HG02870 (cell line): Measurements from ENCODE around the gene CCDC107.

Experiments used
- ATAC-seq: cut with Tn5 transposase; IDR thresholded peaks from one replicate; pipeline ENCODE4 v1.9.1; 2021; ENCODE audit warnings: mild to moderate bottlenecking, moderate library complexity; ENCODE audit not compliant: unreplicated experiment

CCDC107 gene

DNA sequence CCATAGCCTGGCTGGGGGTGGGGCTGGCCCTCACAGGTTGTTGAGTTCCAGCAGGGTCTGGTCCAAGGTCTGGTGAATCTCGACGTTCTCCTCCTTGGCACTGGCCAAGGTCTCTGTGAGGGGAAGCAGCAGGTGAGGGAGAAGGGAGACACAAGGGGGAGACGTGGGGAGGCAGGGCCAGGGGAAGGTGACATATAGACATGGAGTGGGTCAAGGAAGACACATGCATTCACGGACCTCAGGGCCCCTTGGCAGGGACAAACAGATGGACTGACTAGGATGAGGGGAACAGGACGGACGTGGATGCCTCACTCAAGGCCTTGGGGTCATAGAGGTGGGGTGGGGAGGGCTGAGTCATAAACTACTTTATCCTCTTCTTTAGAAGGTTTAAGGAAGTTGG lies 24.0 kb downstream of the CCDC107 start:
- no peak for ATAC-seq

DNA sequence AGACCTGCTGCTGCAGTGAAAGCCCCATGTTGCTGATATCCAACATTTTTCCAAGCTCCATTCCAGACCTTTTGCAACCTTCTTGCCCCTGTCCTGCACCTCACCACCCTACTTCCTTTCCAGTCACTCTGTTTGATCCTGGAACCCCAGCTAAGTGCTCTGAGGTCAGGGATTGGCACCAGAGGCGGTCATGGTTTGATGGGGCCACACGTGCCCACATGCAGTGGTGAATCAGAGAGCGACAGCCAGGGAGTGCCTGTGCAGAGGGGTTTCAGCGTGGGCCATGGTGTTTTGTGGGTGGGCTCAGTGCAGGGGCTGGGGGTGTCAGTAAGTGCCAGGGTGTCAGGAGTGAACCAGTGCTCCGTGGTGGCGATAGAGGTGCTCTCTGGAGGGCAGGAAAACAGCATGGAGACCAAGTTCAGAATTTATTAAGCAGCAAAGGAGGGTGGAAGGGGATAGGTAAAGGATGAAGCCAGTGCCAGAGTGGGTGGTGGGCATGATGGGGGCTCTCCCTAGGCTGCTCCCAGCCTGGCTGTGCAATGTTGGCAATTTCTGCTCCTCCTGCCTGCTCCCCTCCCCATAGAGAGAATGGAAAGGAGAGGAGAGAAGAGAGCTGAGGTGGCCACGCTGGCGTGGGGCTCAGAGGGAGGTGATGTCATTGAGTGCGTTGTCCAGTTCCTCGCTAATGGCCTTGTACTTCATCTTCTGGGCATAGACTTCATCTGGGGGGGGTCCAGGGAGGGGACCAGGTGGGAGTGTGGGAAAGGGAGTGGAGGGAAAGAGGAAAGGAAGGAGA lies 24.6 kb downstream of the CCDC107 start:
- no peak for ATAC-seq

DNA sequence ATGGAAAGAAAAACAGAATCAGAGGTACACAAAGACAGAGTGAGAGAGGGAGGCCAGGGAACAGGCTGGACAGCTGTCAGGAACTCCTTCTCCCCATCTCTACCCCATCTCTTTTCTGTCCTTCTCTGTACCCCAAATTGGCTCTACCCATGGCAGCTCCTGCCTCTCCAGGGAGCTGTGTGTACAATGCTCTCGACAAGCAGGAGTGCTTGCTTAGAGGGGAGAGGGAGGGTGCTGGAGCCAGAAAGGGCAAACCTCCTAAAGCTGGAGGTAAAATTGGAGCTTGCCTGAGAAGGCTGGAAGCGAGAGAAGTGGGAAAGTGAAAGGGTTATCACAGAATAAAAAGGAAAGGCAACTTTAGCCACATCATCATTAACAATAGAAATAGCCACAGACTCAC lies 25.2 kb downstream of the CCDC107 start:
- ATAC-seq, result no peak

DNA sequence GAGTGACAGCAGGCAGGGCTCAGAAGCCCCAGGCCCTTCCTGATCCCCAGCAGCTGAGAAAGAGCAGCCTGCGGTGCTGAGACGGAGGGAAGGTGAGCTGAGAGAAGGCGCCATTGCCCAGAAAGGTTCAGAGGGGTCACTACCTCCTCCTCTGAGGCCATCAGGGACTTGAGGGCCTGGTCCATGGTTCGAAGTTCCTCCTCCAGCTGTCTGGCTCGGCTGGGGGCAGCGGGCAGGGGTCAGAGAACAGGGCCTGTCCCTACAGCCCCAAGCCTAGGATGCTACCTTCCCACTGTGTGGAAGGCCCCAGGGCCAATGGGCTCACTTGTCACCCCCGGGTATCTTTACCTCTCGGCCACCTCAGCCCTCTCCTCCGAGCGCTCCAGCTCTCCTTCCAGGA lies 26.8 kb downstream of the CCDC107 start:
- no peak for ATAC-seq

DNA sequence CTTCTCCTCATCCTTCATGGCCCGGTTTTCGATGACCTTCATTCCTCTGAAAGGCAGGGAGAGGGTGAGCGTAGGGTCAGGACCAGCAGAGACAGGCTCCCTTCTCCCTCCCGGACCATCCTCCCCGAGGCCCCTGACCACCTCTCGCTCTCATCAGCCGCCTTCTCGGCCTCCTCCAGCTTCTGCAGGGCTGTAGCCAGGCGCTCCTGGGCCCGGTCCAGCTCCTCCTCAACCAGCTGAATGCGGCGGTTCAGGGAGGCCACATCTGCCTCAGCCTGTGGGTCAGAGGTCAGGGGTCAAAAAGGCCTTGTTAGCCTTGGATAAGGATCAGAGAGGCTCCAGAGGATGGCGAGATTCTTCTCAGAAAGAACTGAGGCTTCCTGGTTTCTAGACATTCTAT lies 27.4 kb downstream of the CCDC107 start:
- ATAC-seq, result no peak

DNA sequence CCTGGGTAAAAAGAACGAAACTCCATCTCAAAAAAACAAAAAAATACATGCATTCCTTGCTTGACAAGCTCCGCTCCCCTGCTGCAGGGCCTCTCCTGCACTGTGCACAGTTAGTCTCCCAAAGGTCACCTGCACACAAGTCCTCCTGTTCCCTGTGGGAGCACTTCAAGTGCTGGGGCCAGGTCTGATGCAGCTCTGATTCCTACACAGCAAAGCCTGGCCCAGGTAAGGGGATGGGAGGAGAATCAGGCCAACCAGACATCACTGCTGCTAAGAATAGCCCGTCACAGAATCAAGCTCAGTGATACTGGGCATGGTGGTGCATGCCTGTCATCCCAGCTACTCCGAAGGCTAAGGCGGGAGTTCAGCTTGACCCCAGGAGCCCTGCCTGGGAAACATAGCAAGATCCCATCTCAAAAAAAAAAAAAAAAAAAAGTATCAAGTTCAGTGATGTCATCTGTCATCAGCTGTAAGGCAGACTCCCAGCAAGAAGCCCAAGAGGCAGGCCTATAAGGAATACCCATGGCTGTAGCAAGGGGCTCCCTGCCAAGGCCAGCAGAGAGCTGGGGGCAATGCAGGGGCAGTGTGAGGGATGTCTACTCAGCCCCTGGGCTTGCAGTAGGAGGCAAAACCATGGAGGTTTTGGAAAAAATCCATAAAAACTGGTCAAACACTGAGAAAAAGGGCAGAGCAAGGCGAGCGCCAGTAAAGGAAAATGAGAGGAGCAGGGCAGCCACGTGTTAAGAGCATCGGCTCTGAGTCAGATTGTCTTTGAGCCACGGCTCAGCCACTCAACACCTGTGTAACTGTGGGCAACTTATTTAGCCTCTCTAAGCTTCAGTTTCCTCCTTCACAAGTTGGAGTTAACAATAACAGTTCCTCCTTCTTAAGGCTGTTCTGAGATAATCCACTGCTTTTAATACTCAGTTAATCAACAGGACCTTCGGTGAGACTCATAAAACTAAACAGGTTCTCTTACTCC lies 28.4 kb downstream of the CCDC107 start:
- no peak for ATAC-seq

DNA sequence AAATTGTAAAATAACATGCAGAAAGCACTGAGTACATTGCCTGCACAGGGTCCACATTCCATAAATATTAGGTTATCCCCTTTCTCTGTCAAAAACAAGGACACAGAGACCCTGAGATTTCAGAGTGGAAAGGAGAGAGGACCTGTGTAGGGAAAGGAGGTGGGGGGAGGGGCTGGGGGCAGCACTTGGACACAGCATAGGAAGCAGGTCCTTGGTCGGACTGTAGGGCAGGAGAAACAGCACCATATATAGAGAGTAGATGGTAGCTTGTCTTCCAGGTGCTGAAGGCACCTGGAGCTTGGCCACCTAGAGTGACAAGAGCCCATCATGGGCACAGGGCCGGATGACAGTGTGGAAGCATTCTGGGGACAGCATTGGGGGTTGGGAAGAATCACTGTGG lies 29.2 kb downstream of the CCDC107 start:
- no peak for ATAC-seq

DNA sequence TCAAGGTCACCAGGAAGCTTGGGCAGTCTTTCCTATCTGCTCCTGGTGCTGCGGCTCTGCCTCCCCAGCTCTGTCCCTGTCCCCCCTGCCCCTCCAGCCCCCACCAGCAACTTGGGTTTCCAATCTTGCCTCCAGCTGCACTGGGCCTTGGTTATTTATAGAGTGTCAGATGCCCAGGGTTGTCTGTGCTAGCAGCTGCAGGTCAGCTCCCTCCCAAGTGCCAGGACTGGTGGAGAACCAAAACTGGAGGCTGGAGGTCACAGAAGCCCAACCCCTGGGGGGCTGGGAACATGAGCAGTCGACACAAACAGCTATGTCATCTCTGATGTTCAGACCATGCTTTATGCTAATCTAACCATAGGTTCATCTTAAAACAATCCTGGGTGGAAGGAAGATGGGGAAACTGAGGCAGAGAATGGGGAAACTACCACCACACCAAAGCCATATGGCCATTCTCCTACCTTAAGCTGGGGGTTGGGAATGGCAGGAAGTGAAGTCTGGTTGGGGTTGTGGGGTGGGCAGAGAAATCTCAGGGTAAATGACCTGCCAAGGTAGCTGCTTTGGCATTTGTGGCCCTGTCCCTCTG lies 30.0 kb downstream of the CCDC107 start:
- ATAC-seq, result no peak

DNA sequence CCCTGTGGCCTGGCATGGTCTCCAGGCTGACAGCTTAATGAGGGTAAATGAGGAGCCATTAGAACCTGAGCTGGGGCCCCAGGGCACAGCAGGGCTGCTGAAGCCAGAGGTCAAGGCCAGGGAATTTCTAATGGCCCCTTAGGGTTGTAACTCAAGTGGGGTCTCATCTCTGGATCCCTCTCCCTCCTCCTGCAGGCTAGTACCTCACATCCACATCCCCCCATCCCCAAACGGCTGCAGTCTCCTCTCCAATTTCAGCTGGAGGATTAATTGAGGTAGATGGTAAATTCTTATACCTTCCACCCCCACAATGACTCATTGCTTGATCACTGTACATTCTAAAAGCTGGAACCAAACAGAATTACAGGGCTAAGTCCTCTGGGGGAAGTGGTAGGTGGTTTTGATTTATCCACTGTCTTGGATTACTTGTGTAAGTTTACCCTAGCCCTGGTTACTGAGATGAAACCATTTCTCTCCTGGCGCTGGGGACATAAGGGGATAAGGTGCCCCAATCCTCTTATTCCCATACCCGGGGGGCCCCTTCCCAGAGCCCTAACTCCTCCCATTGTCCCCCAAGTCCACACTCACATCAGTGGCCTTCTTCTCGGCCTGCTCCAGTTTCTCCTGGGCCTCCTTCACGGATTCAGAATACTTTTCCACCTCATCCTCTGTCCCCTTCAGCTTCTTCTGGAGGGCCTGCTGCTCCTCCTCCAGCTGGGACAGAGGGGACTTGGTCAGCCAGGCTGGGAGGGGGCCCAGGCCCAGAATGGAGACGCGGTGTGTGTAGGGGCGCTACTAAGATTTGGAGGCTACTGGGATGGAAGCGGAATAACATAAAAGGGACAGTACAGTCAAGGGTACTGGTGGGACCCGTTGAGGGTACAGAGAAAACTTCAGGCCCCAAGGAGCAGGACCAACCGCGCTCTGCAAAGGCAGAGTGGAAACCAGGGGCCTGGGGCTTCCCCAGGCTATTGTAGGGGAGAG lies 30.8 kb downstream of the CCDC107 start:
- ATAC-seq, result no peak

DNA sequence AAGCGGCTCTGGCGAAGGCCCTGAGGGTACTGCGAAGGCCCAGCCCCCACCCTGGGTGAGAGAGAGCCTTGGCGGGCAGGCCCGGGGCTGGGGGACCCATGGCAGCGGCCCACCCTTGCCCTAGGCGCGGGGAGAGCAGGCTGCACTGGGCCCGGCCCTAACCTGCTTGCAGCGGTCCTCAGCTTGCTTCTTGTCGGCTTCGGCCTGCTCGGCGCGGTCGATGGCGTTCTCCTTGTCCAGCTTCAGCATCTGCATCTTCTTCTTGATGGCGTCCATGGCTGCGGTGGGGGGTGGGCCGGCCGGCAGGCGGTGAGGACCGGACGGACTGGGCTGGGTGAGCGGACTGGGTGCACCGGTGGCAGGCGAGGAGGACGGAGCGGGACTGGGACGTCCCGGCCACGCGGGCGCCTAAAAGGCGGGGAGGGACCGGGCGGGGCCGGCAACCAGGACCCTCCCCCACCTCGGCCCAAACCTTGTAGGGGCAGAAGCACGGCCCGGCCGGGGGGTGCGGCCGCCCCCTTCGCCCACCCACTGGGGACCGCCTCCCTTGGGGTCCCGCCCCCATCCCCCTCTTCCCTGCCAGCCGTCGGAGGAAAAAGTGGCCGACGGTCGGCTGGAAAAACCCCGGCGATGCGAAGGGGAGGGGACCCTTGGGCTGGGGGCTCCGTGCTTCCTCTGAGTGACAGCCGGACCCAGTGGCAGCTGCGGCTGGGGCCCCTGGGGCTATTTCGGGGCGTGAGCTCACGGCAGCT lies 31.6 kb downstream of the CCDC107 start, which contains the start of gene TPM2:
TPM2 (minus strand) TSS at position 384 of the 752 bp plus-strand sequence; CDS start at position 276, 108 bp downstream.
- no peak for ATAC-seq

DNA sequence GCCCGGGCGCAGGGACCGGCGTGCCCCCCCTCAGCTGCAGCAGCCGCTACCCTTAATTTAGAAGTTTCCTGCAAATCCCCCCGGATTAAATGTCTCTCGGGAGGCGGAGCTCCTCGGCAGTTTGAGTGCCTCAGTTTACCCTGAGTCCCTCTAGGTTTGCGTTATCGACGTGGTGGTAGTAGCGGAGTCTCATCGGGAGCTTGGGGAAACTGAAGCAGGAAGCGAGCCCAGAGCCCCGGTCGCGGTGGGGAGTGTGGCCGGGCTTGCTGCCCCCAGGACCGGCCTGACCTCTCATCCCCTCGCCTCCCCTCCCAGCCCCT lies 32.2 kb downstream of the CCDC107 start:
- ATAC-seq, result no peak

DNA sequence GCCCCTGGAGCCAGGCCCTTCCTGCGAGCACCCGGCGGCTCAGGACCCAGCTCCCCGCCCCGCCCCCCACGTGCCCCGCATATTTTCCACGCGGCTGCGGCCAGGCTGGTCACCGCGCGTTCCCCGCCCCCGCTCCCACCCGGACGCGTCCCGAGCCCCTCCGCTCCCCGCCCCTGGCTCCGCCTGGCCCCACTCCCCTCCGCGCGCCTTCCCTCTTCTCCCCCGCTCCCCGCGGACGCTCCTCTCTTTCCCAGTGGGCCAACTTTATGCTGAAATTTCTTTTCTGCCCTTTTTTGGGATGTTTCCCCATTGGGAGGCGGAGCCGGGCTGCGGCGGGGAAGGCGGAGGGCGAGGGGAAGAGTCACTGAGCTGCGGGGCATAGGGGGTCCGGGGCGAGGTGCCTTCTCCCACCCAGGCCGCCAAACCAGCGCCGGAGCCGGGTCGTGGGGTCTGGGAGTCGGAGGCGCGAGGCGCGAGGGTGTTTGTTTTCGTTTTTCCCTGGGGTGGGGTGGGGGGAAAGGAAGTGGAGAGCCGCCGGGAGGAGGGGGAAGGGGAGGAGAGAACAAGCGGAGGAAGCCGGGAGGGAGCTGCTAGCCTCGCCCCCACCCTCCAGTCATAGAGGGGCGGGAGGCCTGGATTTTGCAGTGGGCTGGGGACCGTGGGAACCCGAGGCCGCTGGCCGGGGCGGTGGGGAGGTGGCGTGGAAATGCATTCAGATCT lies 32.7 kb downstream of the CCDC107 start:
- ATAC-seq, result no peak

DNA sequence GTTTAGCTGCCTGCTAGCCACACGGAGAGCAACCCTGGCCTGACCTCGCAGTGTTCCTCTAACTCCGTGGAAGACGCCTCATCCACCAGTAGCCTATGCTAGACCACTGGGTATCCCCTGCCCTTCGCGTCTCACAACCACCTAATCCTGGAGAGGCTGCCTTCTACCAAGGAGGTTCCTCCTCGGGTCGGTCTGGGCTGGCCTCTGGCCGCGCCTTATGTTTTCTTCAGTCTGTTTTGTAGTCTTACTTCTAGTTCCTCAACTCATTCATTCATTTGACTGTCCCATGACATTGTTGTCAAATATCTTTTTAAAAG lies 33.2 kb downstream of the CCDC107 start:
- ATAC-seq, result no peak

DNA sequence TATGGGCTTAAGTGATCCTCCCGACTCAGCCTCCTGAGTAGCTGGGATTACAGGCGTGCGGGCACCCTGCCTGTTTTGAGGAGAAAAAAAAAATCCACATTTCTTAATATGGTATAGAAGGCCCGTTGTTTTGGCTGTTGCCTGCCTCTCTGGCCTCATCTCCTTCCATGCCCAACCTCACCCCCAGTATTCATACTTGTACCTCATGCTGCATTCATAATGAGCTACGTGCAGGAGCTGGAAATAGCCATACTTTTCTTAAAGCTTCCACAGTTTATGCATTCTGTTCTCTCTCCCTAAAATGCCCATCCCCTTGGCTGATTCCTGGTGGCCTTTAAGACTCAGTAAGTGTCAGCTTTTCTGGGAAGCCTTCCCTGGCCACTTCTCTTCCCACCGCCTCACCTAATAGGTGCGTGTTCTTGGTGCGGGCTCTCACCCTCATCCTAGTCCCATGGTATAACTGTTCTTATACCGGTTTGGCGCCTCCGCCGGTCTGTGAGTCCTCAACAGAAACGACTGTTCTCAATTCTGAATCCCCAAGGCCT lies 33.7 kb downstream of the CCDC107 start:
- ATAC-seq, result no peak

DNA sequence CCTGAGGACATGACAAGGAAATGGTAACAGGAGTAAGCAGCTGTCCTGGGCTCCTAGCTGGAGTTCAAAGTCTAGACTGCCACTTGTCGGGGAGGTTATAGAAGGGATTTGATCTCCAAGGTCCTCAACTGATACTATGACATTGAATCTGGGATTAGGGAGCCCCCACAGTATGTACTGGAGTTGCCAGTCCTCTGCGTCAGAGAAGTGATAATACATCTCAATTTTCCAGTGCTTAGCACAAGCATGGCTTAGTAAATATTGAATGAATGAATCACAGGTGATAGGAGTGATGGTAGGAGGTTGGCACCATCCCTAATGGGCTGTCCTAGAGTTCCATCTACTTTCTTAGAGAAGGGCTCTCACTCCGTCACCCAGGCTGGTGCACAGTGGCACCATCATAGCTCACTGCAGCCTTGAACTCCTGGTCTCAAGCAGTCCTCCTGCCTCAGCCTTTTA lies 37.9 kb downstream of the CCDC107 start:
- ATAC-seq, result no peak

DNA sequence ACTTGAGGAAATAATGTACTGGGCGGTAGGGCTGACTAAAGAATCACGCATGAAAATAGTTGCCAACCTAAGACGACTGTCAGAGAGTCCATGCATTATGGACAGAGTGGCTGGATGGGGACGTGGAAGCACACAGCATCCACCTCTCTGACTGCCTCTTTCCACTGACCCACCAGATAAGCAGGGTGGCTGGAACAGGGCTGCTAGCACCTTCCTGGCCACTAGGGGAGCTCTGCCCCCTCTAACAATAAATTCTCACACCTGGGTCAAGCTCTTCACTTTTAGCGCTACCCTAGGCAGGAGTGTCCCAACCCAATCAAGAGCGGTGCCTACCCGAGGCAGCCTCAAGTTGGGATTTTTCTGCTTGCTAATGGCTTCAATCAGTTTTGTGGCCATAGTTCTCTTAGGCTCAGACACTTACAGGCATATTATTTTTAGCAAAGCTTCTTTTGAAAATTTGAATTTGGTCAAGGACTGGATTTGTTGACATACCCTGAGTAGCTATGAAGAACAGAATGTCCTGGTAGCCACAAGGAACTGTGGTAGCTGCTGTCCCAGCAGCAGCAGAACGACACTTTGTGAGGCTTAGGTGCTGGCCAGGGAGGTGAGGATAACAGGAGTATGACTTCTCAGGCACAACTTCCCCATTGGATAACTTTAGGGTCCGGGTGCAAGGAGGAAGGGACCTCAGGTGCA lies 38.6 kb downstream of the CCDC107 start:
- ATAC-seq, result peak; percentile 68

DNA sequence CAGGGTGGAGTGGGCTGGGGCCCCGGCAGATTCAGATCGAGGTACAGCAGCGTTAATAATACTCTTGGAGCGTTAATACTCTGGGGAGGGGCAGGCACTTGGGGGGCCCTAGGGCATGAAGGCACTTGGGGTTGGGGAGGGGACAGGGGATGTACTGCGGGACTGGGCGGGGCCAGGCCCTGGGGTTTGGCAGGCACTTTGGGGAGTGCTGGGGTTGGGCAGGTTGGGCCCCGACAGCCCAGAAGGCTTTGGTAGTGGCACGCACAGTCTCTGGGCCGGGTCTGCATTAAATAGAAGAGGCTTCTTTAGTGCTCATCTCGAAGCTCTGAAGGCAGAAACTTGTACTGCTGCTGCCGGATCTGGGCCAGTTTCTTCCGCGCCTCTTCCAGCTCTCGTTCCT lies 39.4 kb downstream of the CCDC107 start:
- no peak for ATAC-seq

DNA sequence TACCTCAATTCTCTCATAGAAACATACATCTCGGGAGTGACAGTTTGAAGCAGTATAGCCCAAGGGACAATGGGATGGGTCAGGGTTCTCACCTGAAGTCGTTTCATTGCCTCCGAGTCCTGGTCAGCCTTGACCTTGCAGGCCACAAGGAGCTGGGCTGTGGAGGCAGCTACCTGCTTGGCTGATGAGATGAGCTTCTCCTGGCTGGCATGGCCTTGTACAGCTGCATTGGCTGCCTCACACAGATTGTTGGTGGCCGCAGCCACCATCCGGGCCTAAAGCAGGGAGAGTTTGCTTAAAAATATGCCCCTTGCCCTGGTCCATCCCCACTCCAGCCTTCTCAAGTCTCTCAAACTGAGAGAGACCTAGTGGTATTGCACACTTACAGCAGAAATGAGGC lies 40.1 kb downstream of the CCDC107 start:
- ATAC-seq, result no peak
